ENCODE results near the gene OTULIN. TPM values are rescaled to one million over a fixed set of nuclear protein-coding genes. Genes with fewer than 3 reads are reported as not detected.

The OTULIN gene
- total and polyA plus RNA-seq, 2 of the 13 experiments (the other 11 are each of a cell fraction or from before 2014, with no cell fraction given), result 7.0 to 34.8 TPM

GRCh38 chr5:14664270-14665100 lies at the start of gene OTULIN (continued):
- TF ChIP-seq DBP (CRISPR knock-in tag; IDR thresholded peaks at IDR 0.05; ENCODE audit: not compliant biosample characterization) (peak; percentile 65), ZNF710 (CRISPR knock-in tag; IDR thresholded peaks at IDR 0.05; ENCODE audit: borderline replicate concordance) (peak; percentile 76; the same call in 1 of the 2 replicates), ZNF124 (CRISPR knock-in tag; IDR thresholded peaks at IDR 0.05) (0 out of 2 replicates have a peak, but pooled peaks have one; percentile 51), PAF1 (CRISPR knock-in tag; IDR thresholded peaks at IDR 0.05) (no peak), ZNF766 (CRISPR knock-in tag; IDR thresholded peaks at IDR 0.05; ENCODE audit: borderline replicate concordance) (peak; percentile 60; the same call in 1 of the 2 replicates), MTERF4 (CRISPR knock-in tag; IDR thresholded peaks at IDR 0.05) (peak; percentile 15; the same call in 1 of the 2 replicates), ZSCAN30 (CRISPR knock-in tag; IDR thresholded peaks at IDR 0.05) (peak; percentile 49; the same call in 1 of the 2 replicates), FOSL1 (CRISPR knock-in tag; IDR thresholded peaks at IDR 0.05; ENCODE audit: borderline replicate concordance) (no peak), ZSCAN21 (CRISPR knock-in tag; IDR thresholded peaks at IDR 0.05; ENCODE audit: borderline replicate concordance) (peak; percentile 92; the same call in 1 of the 2 replicates), THYN1 (CRISPR knock-in tag; IDR thresholded peaks at IDR 0.05; ENCODE audit: borderline replicate concordance, low read depth) (no peak), ZNF549 (CRISPR knock-in tag; IDR thresholded peaks at IDR 0.05) (no peak), PTBP1 (IDR thresholded peaks at IDR 0.05; ENCODE audit: low read depth, low read length, poor library complexity, severe bottlenecking) (no peak), PREB (CRISPR knock-in tag; IDR thresholded peaks at IDR 0.05) (no peak), PAX8 (CRISPR knock-in tag; IDR thresholded peaks at IDR 0.05; ENCODE audit: borderline replicate concordance) (0 out of 2 replicates have a peak, but pooled peaks have one; percentile 75), ZNF136 (CRISPR knock-in tag; IDR thresholded peaks at IDR 0.05; ENCODE audit: low read depth) (no peak), STAT5B (CRISPR knock-in tag; IDR thresholded peaks at IDR 0.05) (no peak), RORA (CRISPR knock-in tag; IDR thresholded peaks at IDR 0.05) (no peak), RARA (CRISPR knock-in tag; IDR thresholded peaks at IDR 0.05) (no peak), HMG20B (CRISPR knock-in tag; conservative IDR thresholded peaks at IDR 0.05) (no peak; the same call in 1 of the 2 replicates), ZNF230 (CRISPR knock-in tag; IDR thresholded peaks at IDR 0.05) (peak; percentile 84), GTF2F1 (IDR thresholded peaks at IDR 0.05; ENCODE audit: low read length) (no peak), IKZF5 (CRISPR knock-in tag; IDR thresholded peaks at IDR 0.05) (peak; percentile 86), TEAD3 (CRISPR knock-in tag; optimal IDR thresholded peaks at IDR 0.05; ENCODE audit: borderline replicate concordance) (peak; percentile 56)

Measured in HepG2 (cell line).